ENCODE measurements around the gene ABHD6. TPM values are rescaled to one million over a fixed set of nuclear protein-coding genes. Genes with fewer than 3 reads are reported as not detected.

ABHD6 gene
- total and polyA plus RNA-seq, 2 donors (not counting 3 experiments of a cell fraction or from before 2014, with no cell fraction given) = 5.8 to 7.5 TPM

- no peaks in the 10 kb centered on the region for H3K36me3 ChIP-seq (ENCODE audit: control insufficient read depth in 2 of 2, extremely low read depth in 1 of 2, insufficient read depth in 2 of 2, low read length in 2 of 2)
- BruUV-seq (replicated peaks) = TSS peak; percentile 22
- H3K9me1 ChIP-seq (replicated peaks; ENCODE audit: control insufficient read depth, extremely low read depth, insufficient read depth, low read length) = no peaks in the 10 kb centered on the region
- dilution Hi-C loops (cut with MboI; ENCODE audit: extremely low pct_ligation_motif_present, low sequenced_read_pairs) (loop anchor here (10.0 kb wide), 1 partner anchor 106 kb away; the partner anchor contains the start of genes HTD2 and RPP14), intact Hi-C loops (cut with micrococcal nuclease) (loop anchor here (1.0 kb wide), 1 partner anchor 19 kb away; no protein-coding TSS in a partner anchor)
- peak overlapping the region; percentile 52 for H3K27ac ChIP-seq (ENCODE audit: insufficient read depth, low read depth, low read length)
- ChIA-PET POLR2A (no interaction called here), CTCF (interaction anchor here (0.7 to 6.6 kb wide), 2 partner anchors 9 to 12 kb away, joined by 3 to 37 read pairs; no protein-coding TSS in a partner anchor)
- no peaks in the 10 kb centered on the region for H3K79me2 ChIP-seq (ENCODE audit: control insufficient read depth, insufficient read depth, low read length)
- H3K27me3 ChIP-seq (ENCODE audit: control insufficient read depth in 2 of 2, insufficient read depth in 2 of 2, low read length in 2 of 2) = no peaks in the 10 kb centered on the region
- peak overlapping the region; percentile 18 for H3K9ac ChIP-seq (replicated peaks; ENCODE audit: extremely low read depth, insufficient read depth, low read length)
- no peak for TF ChIP-seq MYC (IDR thresholded peaks at IDR 0.05; ENCODE audit: low read depth, low read length)
- peak overlapping the region; percentile 61 for H2AFZ ChIP-seq (ENCODE audit: low read depth, low read length)
- H4K20me1 ChIP-seq (replicated peaks; ENCODE audit: control insufficient read depth, extremely low read depth, insufficient read depth, low read length) = no peaks in the 10 kb centered on the region
- H3K4me2 ChIP-seq (ENCODE audit: insufficient read depth, low read length) = peak overlapping the region; percentile 69
- H3K4me3 ChIP-seq (replicated peaks in 1 of 3; ENCODE audit: insufficient read depth in 1 of 3, low read depth in 1 of 3, low read length in 3 of 3) = no peak overlapping the region
- peak; percentile 75 for FAIRE-seq
- peaks cover 21% of the 10 kb centered on the region for H3K4me1 ChIP-seq (ENCODE audit: control insufficient read depth, extremely low read depth, insufficient read depth, low read length)
- H3K9me3 ChIP-seq (replicated peaks; ENCODE audit: control insufficient read depth, insufficient read depth, low read length) = no peaks in the 10 kb centered on the region
- DNase-seq (ENCODE audit: low read depth, low spot score) = no peak
These were observed 39.2 kb upstream of the ABHD6 start for GRCh38 chr3:58198362-58198761.

GRCh38 chr3:58198804-58199203 lies 38.8 kb upstream of the ABHD6 start:
- Histone ChIP-seq H3K4me2 (ENCODE audit: insufficient read depth, low read length) (peak overlapping the region; percentile 69), H3K4me1 (ENCODE audit: control insufficient read depth, extremely low read depth, insufficient read depth, low read length) (peaks cover 21% of the 10 kb centered on the region), H3K79me2 (ENCODE audit: control insufficient read depth, insufficient read depth, low read length) (no peaks in the 10 kb centered on the region), H4K20me1 (replicated peaks; ENCODE audit: control insufficient read depth, extremely low read depth, insufficient read depth, low read length) (no peaks in the 10 kb centered on the region), H3K9me1 (replicated peaks; ENCODE audit: control insufficient read depth, extremely low read depth, insufficient read depth, low read length) (no peaks in the 10 kb centered on the region), H3K4me3 (replicated peaks in 1 of 3; ENCODE audit: insufficient read depth in 1 of 3, low read depth in 1 of 3, low read length in 3 of 3) (no peak overlapping the region), H3K9ac (replicated peaks; ENCODE audit: extremely low read depth, insufficient read depth, low read length) (peak overlapping the region; percentile 18), H2AFZ (ENCODE audit: low read depth, low read length) (peak overlapping the region; percentile 61), H3K9me3 (replicated peaks; ENCODE audit: control insufficient read depth, insufficient read depth, low read length) (no peaks in the 10 kb centered on the region), H3K36me3 (ENCODE audit: control insufficient read depth in 2 of 2, extremely low read depth in 1 of 2, insufficient read depth in 2 of 2, low read length in 2 of 2) (no peaks in the 10 kb centered on the region), H3K27ac (ENCODE audit: insufficient read depth, low read depth, low read length) (peak overlapping the region; percentile 52), H3K27me3 (ENCODE audit: control insufficient read depth in 2 of 2, insufficient read depth in 2 of 2, low read length in 2 of 2) (no peaks in the 10 kb centered on the region)
- dilution Hi-C loops (cut with MboI; ENCODE audit: extremely low pct_ligation_motif_present, low sequenced_read_pairs) = loop anchor here (10.0 kb wide), 1 partner anchor 106 kb away; the partner anchor contains the start of genes HTD2 and RPP14
- intact Hi-C loops (cut with micrococcal nuclease) = loop anchor here (1.0 kb wide), 1 partner anchor 18 kb away; no protein-coding TSS in a partner anchor
- POLR2A ChIA-PET = no interaction called here
- CTCF ChIA-PET = interaction anchor here (0.7 to 6.6 kb wide), 3 partner anchors 9 to 19 kb away, joined by 3 to 37 read pairs (median 23); no protein-coding TSS in a partner anchor
- TF ChIP-seq POLR2AphosphoS5 (IDR thresholded peaks at IDR 0.05; ENCODE audit: insufficient read depth, low read depth, low read length) = no peak
- no peak for TF ChIP-seq CTCF (IDR thresholded peaks at IDR 0.05; ENCODE audit: extremely low read depth in 1 of 2, insufficient read depth in 1 of 2, low read depth in 1 of 2, low read length in 2 of 2)
- TF ChIP-seq GATA2 (IDR thresholded peaks at IDR 0.05; ENCODE audit: insufficient read depth, insufficient read length, low read depth, low read length) = no peak
- TF ChIP-seq FOS (IDR thresholded peaks at IDR 0.05; ENCODE audit: borderline replicate concordance, insufficient read depth, low read length) = no peak
- no peak for TF ChIP-seq MYC (IDR thresholded peaks at IDR 0.05; ENCODE audit: low read depth, low read length)
- TF ChIP-seq MAX (IDR thresholded peaks at IDR 0.05; ENCODE audit: insufficient read depth, insufficient read length) = no peak
- TF ChIP-seq EZH2 (IDR thresholded peaks at IDR 0.05; ENCODE audit: borderline replicate concordance, low read depth, low read length, severe bottlenecking) = no peak
- no peak for TF ChIP-seq JUN (IDR thresholded peaks at IDR 0.05; ENCODE audit: borderline replicate concordance, insufficient read depth, insufficient read length, low read depth)
- no peak for TF ChIP-seq POLR2A (IDR thresholded peaks at IDR 0.05; ENCODE audit: low read depth, low read length)
- no TSS peak for BruUV-seq (replicated peaks)
- FAIRE-seq (peak; percentile 85), DNase-seq (ENCODE audit: low read depth, low spot score) (peak; percentile 79)
